Endothelial cell of umbilical vein (primary cell): Measurements from ENCODE around the gene SIPA1L3. TPM values are rescaled to one million over a fixed set of nuclear protein-coding genes. Genes with fewer than 3 reads are reported as not detected.
A peak's percentile ranks its signal among the peaks of the same experiment; 100 is the strongest.

Experiments used
- BruUV-seq: library from RNA; stranded (reverse); fragments of 400-500 nt; replicated peaks from 2 replicates; lab custom pipeline; 2021; lab: Mats Ljungman, UMichigan
- CTCF ChIA-PET: fragments of 300-600, 350-600 bp; sonication (Branson Sonifier 250); formaldehyde crosslinking; loops from one replicate; lab custom pipeline; 2021; ENCODE audit warnings: antibody characterized with exemption, inconsistent platforms; lab: Charles Lee
- POLR2A ChIA-PET: fragments of 300-600, 350-600 bp; sonication (Branson Sonifier 250); formaldehyde crosslinking; loops from one replicate; lab custom pipeline; 2021; ENCODE audit warnings: antibody characterized with exemption, inconsistent platforms; lab: Charles Lee
- DNase-seq: peaks from one replicate; pipeline ENCODE4 v3.0.0-alpha.2; 2011; ENCODE audit warnings: low read depth, low spot score
- FAIRE-seq: peaks from 2 replicates; lab custom pipeline; 2011; peaks lifted over from hg19 to GRCh38; lab: Jason Lieb, UNC
- H2AFZ ChIP-seq: 2 replicates; pipeline ENCODE4 v1.6.0; 2012; ENCODE audit warnings: low read depth, low read length, control low read depth, inconsistent platforms
- H3K27ac ChIP-seq: 2 replicates; pipeline ENCODE4 v1.5.1; 2011; ENCODE audit warnings: low read depth, mild to moderate bottlenecking, control low read depth, low read length, moderate library complexity; ENCODE audit not compliant: insufficient read depth
- H3K27me3 ChIP-seq, 2 experiments: 2 replicates each; pipeline versions ENCODE4 v1.6.0 to v1.6.1; 2011; ENCODE audit warnings: low read length in 2 of 2, mixed read lengths in 1 of 2; ENCODE audit not compliant: control insufficient read depth in 2 of 2, insufficient read depth in 2 of 2
- H3K36me3 ChIP-seq, 2 experiments: 2 replicates in 1 of 2; 3 replicates in 1 of 2; pipeline ENCODE4 v1.5.1; 2011; ENCODE audit warnings: low read length in 2 of 2, mild to moderate bottlenecking in 1 of 2, moderate library complexity in 1 of 2; ENCODE audit not compliant: control insufficient read depth in 2 of 2, insufficient read depth in 2 of 2; ENCODE audit errors: extremely low read depth in 1 of 2
- H3K4me1 ChIP-seq: 3 replicates; pipeline ENCODE4 v1.5.1; 2011; ENCODE audit warnings: mild to moderate bottlenecking, low read length; ENCODE audit not compliant: control insufficient read depth, insufficient read depth; ENCODE audit errors: extremely low read depth
- H3K4me2 ChIP-seq: 2 replicates; pipeline ENCODE4 v1.6.1; 2011; ENCODE audit warnings: low read length, control low read depth, mixed read lengths; ENCODE audit not compliant: insufficient read depth
- H3K4me3 ChIP-seq, 3 experiments: fragments of 200-600 bp in 1 of 3; sonication (generic), shearing (Covaris generic) in 1 of 3; replicated peaks in 1 of 3; 2 replicates each; pipeline ENCODE4 v1.5.1; 2011 to 2016; ENCODE audit warnings: control low read depth in 3 of 3, low read length in 3 of 3, mild to moderate bottlenecking in 2 of 3, inconsistent platforms in 1 of 3, low read depth in 1 of 3, moderate library complexity in 1 of 3; ENCODE audit not compliant: insufficient read depth in 1 of 3
- H3K79me2 ChIP-seq: 2 replicates; pipeline ENCODE4 v1.6.0; 2012; ENCODE audit warnings: low read length, inconsistent platforms; ENCODE audit not compliant: control insufficient read depth, insufficient read depth
- H3K9ac ChIP-seq: replicated peaks from 2 replicates; pipeline ENCODE3; 2011; ENCODE audit warnings: low read length, control low read depth; ENCODE audit not compliant: insufficient read depth; ENCODE audit errors: extremely low read depth
- H3K9me1 ChIP-seq: replicated peaks from 3 replicates; pipeline ENCODE4 v1.6.0; 2011; ENCODE audit warnings: mild to moderate bottlenecking, low read length; ENCODE audit not compliant: control insufficient read depth, insufficient read depth; ENCODE audit errors: extremely low read depth
- H3K9me3 ChIP-seq: replicated peaks from 2 replicates; pipeline ENCODE4 v1.5.1; 2012; ENCODE audit warnings: low read length, inconsistent platforms; ENCODE audit not compliant: control insufficient read depth, insufficient read depth
- H4K20me1 ChIP-seq: replicated peaks from 2 replicates; pipeline ENCODE3; 2011; ENCODE audit warnings: mild to moderate bottlenecking, low read length; ENCODE audit not compliant: control insufficient read depth, insufficient read depth; ENCODE audit errors: extremely low read depth
- CTCF ChIP-seq, 2 donors: IDR thresholded peaks; 1 replicate in 1 of 2; 2 replicates in 1 of 2; pipeline ENCODE4 v1.5.1; 2011; ENCODE audit warnings: low read length in 2 of 2, mild to moderate bottlenecking in 2 of 2, moderate library complexity in 2 of 2, control low read depth in 1 of 2, inconsistent platforms in 1 of 2, low read depth in 1 of 2; ENCODE audit not compliant: insufficient read depth in 1 of 2; ENCODE audit errors: extremely low read depth in 1 of 2
- EZH2 ChIP-seq: IDR thresholded peaks from 2 replicates; pipeline ENCODE4 v1.6.1; 2012; ENCODE audit warnings: borderline replicate concordance, low read depth, mild to moderate bottlenecking, moderate library complexity, low read length, inconsistent platforms; ENCODE audit not compliant: severe bottlenecking
- FOS ChIP-seq: IDR thresholded peaks from 2 replicates; pipeline ENCODE4 v1.6.1; 2011; ENCODE audit warnings: mild to moderate bottlenecking, low read length, moderate library complexity, borderline replicate concordance; ENCODE audit not compliant: insufficient read depth
- JUN ChIP-seq: IDR thresholded peaks from 2 replicates; pipeline ENCODE4 v1.6.1; 2011; ENCODE audit warnings: borderline replicate concordance, low read depth; ENCODE audit not compliant: insufficient read length, insufficient read depth
- MYC ChIP-seq: IDR thresholded peaks from one replicate; pipeline ENCODE4 v1.6.1; 2011; ENCODE audit warnings: mild to moderate bottlenecking, low read depth, low read length
- dilution Hi-C: fragments of 300-500 bp; cut with MboI; formaldehyde crosslinking; loops from one replicate; pipeline ENCODE4 v1.15.0; 2019; ENCODE audit warnings: low sequenced_read_pairs; ENCODE audit not compliant: extremely low pct_ligation_motif_present
- intact Hi-C: fragments of 100-400 bp; cut with micrococcal nuclease; formaldehyde crosslinking; loops from one replicate; pipeline ENCODE4 v1.10.0; 2022
- polyA plus RNA-seq, 4 experiments: library from polyadenylated mRNA; depleted of rRNA in 3 of 4; stranded (reverse) in 3 of 4; unstranded in 1 of 4; fragments of >200 nt; gene quantifications; 2 replicates each; pipeline versions ENCODE4 v1.2.1 to v1.2.3, GENCODE V29; 2011 to 2012; ENCODE audit warnings: missing spikeins in 1 of 4
- total RNA-seq: library from RNA; stranded (reverse); gene quantifications from 2 replicates; pipeline ENCODE4 v1.2.3, GENCODE V29; 2021

The SIPA1L3 gene
- total and polyA plus RNA-seq, 2 donors (not counting 3 experiments of a cell fraction or from before 2014, with no cell fraction given), result 14.2 to 47.2 TPM

- Histone ChIP-seq H3K36me3 (no peaks in the 10 kb centered on the region), H3K9me1 (no peaks in the 10 kb centered on the region), H3K27ac (no peak overlapping the region), H3K4me1 (peaks cover 5% of the 10 kb centered on the region), H3K79me2 (peaks cover 31% of the 10 kb centered on the region), H4K20me1 (no peaks in the 10 kb centered on the region), H3K9ac (no peak overlapping the region), H2AFZ (no peak overlapping the region), H3K4me2 (no peak overlapping the region), H3K9me3 (no peaks in the 10 kb centered on the region), H3K27me3 (no peaks in the 10 kb centered on the region), H3K4me3 (no peak overlapping the region)
- BruUV-seq, result no TSS peak
- DNase-seq (no peak), FAIRE-seq (peak; percentile 42)
- TF ChIP-seq FOS, result no peak
- TF ChIP-seq CTCF (IDR thresholded peaks at IDR 0.05; ENCODE audit: extremely low read depth in 1 of 2, insufficient read depth in 1 of 2, low read depth in 1 of 2, low read length in 2 of 2), result no peak
- TF ChIP-seq EZH2, result no peak
- TF ChIP-seq MYC, result no peak
- TF ChIP-seq JUN, result no peak
- intact Hi-C loops, result loop anchor here (5.0 kb wide), 1 partner anchor 50 kb away; no protein-coding TSS in a partner anchor
- CTCF ChIA-PET, result no interaction called here
- POLR2A ChIA-PET, result no interaction called here
- dilution Hi-C loops, result no loop called here
Measured at GRCh38 chr19:37981785-37982475, 74.9 kb downstream of the SIPA1L3 start.
